ENCODE results near the gene CRYGN. TPM values are rescaled to one million over a fixed set of nuclear protein-coding genes. Genes with fewer than 3 reads are reported as not detected.

Gene CRYGN
- polyA plus RNA-seq (2012; ENCODE audit: insufficient read length, low read depth): not detected

GRCh38 chr7:151439855-151440798 is at the start of gene CRYGN:
Gene CRYGN, minus strand, starts transcription at chr7:151440141. Its CDS starts 224 bp downstream, at chr7:151439917.
- no peak for TF ChIP-seq REST (IDR thresholded peaks at IDR 0.05; ENCODE audit: insufficient read depth in 1 of 2, low read depth in 2 of 2, low read length in 2 of 2)
- no peak for TF ChIP-seq SIN3A (IDR thresholded peaks at IDR 0.05; ENCODE audit: borderline replicate concordance, insufficient read depth, low read length)
- no peak for TF ChIP-seq FOXP2 (optimal IDR thresholded peaks at IDR 0.05; ENCODE audit: borderline replicate concordance, extremely low read depth, extremely low read length, insufficient read depth)
- TF ChIP-seq TAF1 (IDR thresholded peaks at IDR 0.05; ENCODE audit: borderline replicate concordance, insufficient read depth, low read length): no peak
- no peak for TF ChIP-seq POLR2AphosphoS5 (IDR thresholded peaks at IDR 0.05; ENCODE audit: low read depth, low read length)

DNA sequence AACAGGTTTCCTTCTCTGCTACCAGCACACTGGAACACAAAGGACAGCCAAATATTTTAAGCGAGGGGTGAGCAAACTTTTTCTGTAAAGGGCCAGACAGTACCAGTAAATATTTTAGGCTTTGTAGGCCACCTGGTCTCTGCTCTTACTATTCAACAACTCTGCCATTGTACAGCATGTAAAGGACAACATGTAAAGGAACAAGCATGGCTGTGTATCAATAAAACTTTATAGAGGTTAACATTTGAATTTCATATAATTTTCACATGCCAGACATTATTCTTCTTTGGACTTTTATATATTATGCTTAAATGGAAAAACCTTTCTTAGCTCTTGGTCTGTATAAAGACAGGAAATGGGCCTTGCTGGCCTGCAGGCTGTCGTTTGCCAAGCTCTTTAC is 49.6 kb upstream of the CRYGN start:
- TF ChIP-seq REST (IDR thresholded peaks at IDR 0.05; ENCODE audit: insufficient read depth in 1 of 2, low read depth in 2 of 2, low read length in 2 of 2): no peak
- TF ChIP-seq TAF1 (IDR thresholded peaks at IDR 0.05; ENCODE audit: borderline replicate concordance, insufficient read depth, low read length): no peak
- TF ChIP-seq SIN3A (IDR thresholded peaks at IDR 0.05; ENCODE audit: borderline replicate concordance, insufficient read depth, low read length): no peak
- no peak for TF ChIP-seq POLR2AphosphoS5 (IDR thresholded peaks at IDR 0.05; ENCODE audit: low read depth, low read length)
- no peak for TF ChIP-seq FOXP2 (optimal IDR thresholded peaks at IDR 0.05; ENCODE audit: borderline replicate concordance, extremely low read depth, extremely low read length, insufficient read depth)

GRCh38 chr7:151488096-151488495 is 48.2 kb upstream of the CRYGN start:
- no peak for TF ChIP-seq POLR2AphosphoS5 (IDR thresholded peaks at IDR 0.05; ENCODE audit: low read depth, low read length)
- no peak for TF ChIP-seq FOXP2 (optimal IDR thresholded peaks at IDR 0.05; ENCODE audit: borderline replicate concordance, extremely low read depth, extremely low read length, insufficient read depth)
- TF ChIP-seq TAF1 (IDR thresholded peaks at IDR 0.05; ENCODE audit: borderline replicate concordance, insufficient read depth, low read length): no peak
- TF ChIP-seq SIN3A (IDR thresholded peaks at IDR 0.05; ENCODE audit: borderline replicate concordance, insufficient read depth, low read length): no peak
- no peak for TF ChIP-seq REST (IDR thresholded peaks at IDR 0.05; ENCODE audit: insufficient read depth in 1 of 2, low read depth in 2 of 2, low read length in 2 of 2)

DNA sequence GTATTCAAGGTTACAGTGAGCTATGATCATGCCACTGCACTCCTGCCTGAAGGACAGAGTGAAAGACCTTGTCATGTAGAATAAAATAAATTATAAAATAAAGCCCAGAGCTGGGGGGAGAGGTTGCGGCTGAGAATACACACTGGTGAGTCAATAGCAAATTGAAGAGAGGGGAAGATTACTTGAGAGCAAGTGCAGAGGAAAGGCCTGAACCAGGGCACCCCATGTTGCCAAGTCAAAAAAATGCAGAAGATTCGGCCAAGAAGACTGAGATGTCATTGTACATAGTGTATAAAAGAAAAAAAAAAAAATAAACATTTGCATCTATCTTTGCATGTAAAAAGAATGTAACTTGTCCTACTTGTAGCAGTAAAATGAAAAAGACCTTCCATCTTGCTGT is 47.3 kb upstream of the CRYGN start:
- no peak for TF ChIP-seq POLR2AphosphoS5 (IDR thresholded peaks at IDR 0.05; ENCODE audit: low read depth, low read length)
- TF ChIP-seq TAF1 (IDR thresholded peaks at IDR 0.05; ENCODE audit: borderline replicate concordance, insufficient read depth, low read length): no peak
- no peak for TF ChIP-seq SIN3A (IDR thresholded peaks at IDR 0.05; ENCODE audit: borderline replicate concordance, insufficient read depth, low read length)
- no peak for TF ChIP-seq REST (IDR thresholded peaks at IDR 0.05; ENCODE audit: insufficient read depth in 1 of 2, low read depth in 2 of 2, low read length in 2 of 2)
- no peak for TF ChIP-seq FOXP2 (optimal IDR thresholded peaks at IDR 0.05; ENCODE audit: borderline replicate concordance, extremely low read depth, extremely low read length, insufficient read depth)
